Stimulated activated CD8-positive, alpha-beta memory T cell treated with anti-CD3 and anti-CD28 coated beads, Interleukin-2, amount 100 ng/mL, for 48 hours (primary cell): ENCODE measurements around the gene IPO11.
"Not testable (repeated sequence)": the region's sequence is repeated elsewhere in the genome, so short reads cannot be mapped to it uniquely, and the experiment has no call there.

Experiments
- DNase-seq, 2 donors: peaks; one replicate each; pipeline ENCODE4 v3.0.0-alpha.2; 2020; ENCODE audit warnings: low read depth in 2 of 2

Gene IPO11

DNA sequence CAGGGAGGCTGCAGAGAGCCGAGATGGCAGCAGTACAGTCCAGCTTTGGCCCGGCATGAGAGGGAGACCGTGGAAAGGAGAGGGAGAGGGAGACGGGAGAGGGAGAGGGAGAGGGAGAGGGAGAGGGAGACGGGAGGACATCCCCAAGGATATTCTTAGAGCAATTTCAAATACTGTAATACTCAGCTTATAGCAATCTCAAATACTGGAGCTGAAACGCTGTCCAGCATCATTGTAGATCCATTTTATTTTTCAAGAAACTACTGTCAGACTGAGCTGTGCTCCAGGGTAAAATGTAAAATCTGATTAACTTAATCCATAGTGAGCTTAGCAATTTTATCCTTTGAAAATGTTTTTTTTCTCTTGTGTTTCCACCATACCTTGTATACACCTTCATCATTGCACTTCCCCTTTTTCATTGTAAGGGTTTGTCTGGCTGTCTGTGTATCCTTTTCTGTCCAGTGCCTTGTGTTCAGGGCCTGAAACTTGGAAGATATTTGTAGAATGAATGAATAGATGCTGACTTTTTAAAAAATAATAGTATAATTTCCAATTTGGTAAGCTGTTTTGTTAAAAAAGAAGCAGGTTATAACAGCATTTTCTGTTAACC is 102.1 kb downstream of the IPO11 start:
- no peak for DNase-seq

DNA sequence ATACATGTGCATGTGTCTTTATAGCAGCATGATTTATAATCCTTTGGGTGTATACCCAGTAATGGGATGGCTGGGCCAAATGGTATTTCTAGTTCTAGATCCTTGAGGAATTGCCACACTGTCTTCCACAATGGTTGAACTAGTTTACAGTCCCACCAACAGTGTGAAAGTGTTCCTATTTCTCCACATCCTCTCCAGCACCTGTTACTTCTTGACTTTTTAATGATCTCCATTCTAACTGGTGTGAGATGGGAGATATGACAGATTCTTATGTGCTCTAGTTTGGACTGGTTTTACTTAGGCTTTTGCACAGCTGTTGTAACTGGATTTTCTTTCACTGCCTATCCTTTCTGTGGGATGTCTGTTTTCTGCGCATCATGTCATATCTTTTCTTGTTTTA is 108.2 kb downstream of the IPO11 start:
- not testable (repeated sequence) for DNase-seq

DNA sequence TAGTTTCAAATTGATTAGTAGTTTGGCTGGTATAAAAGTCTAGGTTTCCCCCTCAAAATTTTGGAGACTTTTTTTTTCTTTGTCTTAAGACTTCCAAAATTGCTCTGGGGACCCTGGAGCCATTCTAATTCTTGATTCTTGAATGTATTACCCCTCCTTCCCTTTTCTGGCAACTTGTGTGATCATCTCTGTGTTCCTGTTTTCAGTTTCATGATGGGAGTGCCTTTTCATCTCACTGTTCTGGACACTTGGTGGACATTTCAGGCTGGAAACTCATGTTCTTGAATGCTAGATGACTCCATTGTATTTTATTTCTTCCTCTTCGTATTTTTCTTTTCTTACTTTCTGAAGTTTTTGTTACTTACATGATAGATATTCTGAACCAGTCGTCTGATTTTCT is 108.8 kb downstream of the IPO11 start:
- no peak for DNase-seq

DNA sequence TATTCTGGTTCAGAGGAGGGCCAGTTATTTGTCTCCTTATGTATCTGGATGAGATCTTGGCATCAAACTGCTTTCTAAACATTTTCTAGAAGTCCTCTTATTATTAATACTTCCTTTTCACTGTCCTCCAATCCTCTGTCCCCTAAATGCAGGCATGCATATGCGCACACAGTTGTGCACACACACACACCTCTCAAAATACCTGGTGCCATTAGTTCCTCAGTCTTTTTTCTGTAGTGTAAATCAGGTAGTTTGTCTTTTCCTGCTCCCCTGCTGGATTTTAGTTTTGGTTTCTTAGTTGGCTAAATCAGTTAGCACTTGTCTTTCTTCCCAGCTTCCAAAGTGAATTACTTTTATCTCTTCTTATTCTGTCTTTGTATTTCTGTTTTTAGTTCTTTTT is 110.2 kb downstream of the IPO11 start:
- no peak for DNase-seq

DNA sequence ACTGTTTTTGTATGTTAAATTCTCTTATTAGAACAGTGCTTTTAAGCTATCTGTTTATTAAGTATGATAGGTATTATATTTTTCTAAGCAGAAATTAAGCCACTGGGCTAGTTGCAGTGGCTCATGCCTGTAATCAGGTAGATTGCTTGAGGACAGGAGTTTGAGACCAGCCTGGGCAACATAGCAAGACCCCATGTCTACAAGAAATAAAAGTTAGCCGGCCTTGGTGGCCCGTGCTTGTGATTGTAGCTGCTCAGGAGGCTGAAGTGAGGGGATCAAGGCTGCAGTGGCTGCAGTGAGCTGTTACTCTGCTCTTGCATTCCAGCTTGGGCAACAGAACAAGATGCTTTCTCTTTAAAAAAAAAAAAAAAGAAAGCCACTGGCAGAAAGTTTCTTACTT is 121.0 kb downstream of the IPO11 start:
- no peak for DNase-seq

DNA sequence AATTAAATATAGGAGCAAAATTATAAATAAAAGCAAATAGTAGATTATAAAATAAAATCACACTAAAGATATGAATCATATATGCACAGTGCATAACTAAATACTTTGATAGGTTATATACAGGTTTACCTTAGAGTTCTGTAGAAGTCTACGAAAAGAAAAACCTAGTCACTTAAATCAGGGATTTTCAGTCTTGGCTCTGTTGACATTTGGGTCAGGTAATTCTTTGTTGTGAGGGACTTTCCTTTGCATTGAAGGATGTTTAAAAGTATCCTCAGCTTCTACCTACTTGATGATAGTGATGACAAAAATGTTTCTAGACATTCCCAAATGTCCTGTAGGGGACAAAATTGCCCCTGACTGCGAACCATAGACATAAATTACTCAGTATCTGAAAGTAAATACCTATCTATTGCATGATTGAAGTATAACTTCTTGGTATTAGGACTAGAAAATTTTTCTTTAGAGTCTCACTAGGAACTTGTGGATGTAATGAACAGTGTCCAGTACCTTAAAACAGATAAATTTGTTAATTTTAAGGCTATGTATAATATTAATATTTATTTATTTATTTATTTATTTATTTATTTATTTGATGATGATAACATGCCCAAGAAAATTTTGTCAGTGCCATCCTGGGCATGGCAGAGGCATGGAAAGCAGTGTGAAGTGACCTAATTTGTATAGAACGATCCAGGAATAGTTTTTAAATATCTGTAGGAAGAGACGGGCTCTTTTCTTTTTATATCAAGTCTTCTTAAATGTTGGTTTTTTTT is 122.1 kb downstream of the IPO11 start:
- DNase-seq, result no peak

DNA sequence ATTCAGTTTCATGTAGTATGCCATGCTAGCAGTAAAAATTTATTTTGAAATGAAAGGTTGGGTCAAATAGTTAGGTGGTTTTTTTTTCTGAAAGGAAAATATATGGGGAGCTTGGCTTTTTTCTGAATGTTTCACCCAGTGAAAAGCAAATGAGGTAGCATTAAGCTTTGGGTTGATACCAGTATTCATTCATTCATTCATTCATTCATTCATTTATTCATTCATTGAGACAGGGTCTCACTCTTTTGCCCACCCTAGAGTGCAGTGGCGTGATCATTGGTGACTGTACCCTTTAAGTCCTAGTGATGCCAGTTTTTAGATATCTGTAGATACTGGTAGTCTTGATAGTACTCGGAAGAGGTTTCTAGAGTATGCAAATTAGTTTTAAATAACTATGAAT is 123.7 kb downstream of the IPO11 start:
- DNase-seq, result no peak

DNA sequence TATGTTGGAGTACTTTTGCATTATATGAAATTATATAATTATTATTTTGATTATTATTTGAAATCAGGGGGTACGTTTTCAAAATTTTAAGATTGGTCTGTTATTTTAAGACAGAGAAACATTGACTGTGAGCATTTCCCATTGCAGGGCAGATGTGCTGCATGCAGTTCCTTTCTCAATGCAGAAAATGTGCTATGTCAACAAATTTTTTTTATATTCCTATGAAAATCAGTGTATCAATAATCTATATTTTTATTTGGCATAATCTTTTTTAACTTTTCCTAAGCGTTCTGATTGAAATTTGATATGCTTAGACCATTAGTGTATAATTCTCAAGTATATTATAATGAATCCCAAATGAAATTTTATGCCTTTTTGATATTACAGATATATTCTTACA is 124.2 kb downstream of the IPO11 start:
- DNase-seq, result no peak

DNA sequence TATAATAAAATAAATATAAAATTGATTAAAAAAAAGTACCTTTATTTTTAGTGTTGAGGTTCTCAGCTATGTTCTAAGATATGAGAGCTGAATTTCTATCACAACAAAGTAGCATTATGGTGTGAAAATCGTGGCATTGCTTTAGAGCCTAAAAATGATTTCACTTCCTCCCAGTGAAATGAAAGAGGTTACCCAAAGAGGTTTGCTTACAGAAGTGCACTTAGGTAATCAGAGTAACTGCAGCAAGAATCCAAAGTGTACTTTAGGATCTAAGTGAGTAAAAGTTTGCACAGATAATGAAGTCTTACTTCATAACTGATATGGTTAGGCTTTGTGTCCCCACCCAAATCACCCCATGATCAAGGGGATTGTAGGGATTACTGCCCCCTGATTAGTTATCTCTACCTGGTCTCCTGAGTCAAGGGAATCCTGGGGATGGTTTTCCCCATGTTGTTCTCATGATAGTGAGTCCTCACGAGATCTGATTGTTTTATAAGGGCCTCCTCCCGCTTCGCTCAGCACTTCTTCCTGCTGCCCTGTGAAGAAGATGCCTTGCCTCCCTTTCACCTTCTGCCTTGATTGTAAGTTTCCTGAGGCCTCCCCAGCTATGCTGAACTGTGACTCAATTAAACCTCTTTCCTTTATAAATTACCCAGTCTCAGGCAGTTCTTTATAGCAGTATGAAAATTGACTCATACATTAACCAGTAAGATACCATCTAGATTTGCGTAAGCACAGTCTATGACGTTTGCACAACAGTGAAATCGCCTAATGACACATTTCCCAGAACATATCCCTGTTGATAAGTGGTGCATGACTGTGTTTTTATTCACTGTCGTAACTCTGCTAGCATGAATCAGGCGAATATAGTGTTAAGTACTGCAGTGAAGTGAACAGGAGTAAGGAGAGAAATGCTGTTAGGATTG is 125.7 kb downstream of the IPO11 start:
- no peak for DNase-seq

DNA sequence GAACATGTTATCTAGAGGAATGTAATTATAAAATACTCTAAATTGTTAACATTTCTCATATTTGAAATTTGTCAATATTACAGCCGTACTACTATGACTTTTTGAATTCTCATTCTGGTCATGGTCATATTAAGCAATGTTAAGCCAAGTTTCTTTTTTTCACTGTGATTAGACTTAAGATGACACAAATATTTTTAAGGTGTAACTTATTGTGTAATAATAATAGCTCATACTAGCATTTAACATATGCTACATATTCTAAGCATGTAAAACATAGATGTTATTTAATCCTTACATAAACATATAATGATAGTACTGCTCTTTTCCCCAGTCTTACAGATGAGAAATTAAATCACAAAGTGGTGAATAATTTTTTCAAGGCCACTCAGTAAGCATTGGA is 130.2 kb downstream of the IPO11 start:
- no peak for DNase-seq

DNA sequence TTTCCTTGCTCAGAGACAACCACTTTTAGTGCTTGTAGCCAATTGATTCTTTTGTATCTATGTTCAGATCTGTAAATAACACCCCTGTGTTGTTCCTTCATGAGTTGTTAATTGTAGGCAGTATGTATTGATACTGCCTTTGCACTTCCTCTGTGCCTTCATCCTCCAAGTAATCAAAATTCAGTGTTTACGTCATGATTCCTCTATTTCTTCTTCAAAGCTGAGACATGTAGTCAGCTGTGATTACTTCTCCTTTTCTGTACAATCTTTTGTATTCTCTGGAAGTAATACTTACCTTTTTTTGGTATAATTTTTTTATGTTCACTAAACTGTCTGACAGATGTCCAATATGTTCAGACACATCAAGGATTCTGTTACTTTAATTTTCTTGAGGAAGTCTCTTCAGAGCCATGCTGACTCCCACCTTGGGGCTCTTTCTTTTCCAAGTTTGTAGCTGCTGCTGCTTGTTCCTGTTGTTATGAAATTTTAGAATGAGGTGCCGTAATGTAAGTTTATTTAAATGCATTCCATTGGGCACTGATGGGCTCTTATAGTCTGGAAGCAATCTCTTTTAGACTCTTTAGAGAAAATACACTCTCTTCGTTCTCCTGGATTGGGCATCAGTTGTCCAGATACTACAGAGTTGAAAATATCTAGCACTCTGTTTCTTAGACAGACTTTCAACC is 135.5 kb downstream of the IPO11 start:
- no peak for DNase-seq

DNA sequence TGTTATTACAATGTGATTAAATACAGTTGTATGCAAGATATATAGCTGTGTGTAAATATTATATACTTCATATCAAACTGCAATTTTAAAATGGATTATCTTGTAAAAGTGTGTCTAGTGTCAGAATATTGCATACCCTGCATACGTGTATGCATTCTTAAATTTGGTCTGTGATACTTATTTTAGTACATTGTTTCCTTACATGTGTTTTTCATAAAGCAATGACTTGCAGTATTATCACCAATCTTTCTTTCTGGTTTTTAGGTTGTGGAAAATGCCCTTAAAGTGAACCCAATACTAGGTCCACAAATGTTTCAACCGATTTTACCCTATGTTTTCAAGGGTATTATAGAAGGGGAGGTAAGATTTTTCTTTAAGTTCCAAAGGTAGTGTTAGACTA is 137.5 kb downstream of the IPO11 start:
- no peak for DNase-seq

DNA sequence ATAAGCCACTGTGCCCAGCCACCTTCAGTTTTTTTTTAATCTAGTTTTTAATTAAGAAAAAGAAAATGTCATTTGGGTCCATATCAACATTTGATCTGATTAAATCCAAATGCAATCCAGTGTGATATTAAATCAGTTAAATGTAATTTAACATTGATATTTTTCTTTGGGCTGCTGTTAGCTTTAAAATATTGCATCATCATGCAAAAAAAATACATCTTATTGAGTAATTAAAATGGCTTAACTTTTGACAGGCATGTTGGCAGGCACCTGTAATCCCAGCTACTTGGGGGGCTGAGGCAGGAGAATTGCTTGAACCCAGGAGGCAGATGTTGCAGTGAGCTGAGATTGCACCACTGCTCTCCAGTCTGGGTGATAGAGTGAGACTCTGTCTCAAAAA is 143.4 kb downstream of the IPO11 start:
- no peak for DNase-seq

DNA sequence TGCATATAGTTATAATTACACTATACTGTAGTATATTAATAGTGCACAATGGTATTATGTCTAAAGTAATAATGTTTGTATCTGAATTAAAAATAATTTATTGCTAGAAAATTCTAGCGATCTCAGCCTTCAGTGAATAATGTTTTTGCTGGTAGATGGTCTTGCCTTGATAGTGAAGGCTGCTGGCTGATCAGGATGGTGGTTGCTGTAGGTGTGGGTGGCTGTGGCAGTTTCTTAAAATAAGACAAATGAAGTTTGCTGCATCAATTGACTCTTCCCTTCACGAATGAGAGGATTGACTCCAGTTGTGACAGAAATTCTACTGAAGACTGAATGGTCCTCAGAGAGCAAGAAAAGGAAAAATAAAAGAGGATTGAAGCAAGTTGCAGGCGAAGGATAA is 146.4 kb downstream of the IPO11 start:
- no peak for DNase-seq

DNA sequence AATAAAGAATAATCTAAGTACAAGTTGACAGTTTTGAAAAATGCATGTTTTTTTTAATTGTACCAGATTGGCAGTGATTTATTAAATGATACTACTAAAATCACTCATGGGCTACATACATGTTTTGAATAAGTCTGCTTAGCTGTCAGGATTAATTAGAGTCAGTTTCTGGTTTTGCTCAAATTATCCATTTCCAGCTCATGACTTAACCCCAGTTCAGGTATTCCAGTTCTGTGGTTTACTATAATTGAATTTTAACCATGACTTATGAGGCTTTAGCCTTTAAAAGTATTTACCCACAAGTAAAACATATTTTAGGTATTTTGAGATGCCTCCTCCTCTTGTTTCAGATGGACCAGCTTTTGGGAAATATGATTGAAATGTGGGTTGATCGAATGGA is 148.2 kb downstream of the IPO11 start:
- DNase-seq, result no peak

DNA sequence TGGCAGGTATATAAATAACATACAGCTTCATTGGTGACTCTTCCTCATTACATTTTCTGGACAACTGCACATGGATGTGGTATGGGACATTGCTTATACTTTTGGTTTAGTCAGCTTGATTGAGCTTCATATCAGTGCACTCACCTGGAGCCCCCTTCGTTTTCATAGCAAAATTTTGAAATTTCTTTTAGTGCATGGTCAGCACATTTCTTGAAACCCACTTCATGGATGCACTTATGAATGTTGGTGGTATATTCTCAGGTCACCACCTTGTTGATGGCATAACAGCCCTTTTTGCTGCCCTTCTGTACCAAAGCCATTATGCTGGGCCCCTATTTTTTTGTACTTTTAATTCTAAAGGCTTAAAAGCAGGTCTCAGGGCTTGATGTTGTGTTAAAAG is 149.3 kb downstream of the IPO11 start:
- no peak for DNase-seq

DNA sequence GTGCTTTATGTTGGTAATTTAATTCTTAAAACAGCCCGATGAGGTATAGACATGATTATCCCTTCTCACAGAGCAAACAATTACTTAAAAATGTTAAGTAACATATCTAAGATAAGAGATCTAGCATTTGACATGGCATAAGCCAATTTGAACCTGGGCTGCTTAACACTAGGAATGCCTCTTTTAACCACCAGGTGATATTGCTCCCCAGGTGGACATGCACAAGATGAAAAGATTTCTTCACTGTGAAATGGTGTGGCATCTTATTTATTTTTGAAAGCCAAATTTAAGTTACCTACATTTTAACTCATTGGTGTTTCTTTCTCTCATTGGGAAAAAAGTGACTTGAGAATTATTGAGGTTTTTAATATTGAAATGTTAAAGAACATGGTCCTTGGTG is 150.3 kb downstream of the IPO11 start:
- DNase-seq, result no peak

DNA sequence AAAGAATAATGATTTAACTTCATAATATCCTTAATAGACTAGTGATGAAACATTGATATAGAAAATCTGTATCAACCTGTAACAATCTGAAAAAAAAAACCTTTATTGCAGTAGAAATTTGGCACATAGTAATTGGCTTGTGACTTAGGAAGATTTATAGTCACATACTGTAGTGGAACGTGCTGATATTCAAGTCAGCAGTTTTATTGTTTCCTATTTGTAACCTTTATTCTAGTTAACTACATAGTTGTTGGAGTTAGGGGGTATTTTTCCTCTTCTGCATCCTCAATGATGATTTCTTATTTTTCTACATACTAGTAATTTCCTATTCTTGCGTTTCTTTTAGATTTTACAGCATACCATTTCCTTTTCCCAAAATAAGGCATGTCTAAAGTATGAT is 151.5 kb downstream of the IPO11 start:
- DNase-seq, result no peak

DNA sequence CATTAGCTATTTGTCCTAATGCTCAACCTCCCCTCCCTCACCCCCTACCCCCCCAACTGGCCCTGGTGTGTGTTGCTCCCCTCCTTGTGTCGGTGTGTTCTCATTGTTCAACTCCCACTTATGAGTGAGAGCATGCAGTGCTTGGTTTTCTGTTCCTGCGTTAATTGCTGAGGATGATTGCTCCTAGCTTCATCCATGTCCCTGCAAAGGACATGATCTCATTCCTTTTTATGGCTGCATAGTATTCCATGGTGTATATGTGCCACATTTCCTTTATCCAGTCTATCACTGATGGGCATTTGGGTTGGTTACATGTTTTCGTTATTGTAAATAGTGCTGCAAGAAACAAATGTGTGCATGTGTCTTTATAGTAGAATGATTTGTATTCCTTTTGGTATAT is 153.2 kb downstream of the IPO11 start:
- DNase-seq, result not testable (repeated sequence)

DNA sequence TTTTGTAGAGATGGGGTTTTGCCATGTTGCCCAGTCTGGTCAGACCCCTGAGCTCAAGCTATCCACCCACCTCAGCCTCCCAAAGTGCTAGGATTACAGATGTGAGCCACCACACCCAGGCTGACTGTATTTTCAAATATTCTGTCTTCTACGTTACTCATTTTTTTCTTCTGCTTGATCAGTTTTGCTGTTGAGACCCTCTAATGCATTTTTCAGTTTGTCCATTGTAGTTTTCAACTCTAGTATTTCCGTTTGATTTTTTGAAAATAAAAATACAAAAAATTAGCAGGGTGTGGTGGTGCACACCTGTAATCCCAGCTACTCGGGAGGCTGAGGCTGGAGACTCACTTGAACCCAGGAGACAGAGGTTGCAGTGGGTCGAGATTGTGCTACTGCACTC is 155.6 kb downstream of the IPO11 start:
- no peak for DNase-seq

DNA sequence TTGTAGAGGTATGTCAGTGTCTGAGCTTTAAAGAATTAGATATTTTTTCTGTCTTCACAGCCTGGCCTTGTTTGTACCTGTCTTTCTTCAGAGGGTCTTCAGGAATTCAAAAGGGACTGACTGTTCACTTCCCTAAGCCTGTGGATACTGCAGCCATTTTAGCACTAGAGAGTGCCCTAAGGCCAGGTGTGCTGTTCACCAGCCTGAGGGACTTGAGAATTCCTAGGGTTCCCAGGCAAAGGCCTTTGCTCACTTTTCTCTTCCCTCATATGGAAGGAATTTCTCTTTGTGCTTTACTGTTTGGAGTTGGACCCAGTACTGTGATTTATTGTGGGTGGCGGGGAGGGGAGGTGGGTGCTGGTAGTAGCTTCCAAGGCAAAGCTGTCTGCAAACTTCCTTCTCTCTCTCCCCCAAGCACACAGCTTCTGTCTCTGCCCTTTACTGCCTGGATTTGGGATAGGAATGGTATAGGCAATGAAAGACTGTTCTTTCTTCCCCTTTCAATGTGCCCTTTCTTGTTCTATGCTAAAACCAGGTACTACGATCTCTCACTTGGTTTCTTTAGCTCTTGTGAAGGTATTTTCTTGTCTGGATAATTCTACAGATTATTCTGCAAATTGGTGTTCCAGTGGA is 156.4 kb downstream of the IPO11 start:
- no peak for DNase-seq

DNA sequence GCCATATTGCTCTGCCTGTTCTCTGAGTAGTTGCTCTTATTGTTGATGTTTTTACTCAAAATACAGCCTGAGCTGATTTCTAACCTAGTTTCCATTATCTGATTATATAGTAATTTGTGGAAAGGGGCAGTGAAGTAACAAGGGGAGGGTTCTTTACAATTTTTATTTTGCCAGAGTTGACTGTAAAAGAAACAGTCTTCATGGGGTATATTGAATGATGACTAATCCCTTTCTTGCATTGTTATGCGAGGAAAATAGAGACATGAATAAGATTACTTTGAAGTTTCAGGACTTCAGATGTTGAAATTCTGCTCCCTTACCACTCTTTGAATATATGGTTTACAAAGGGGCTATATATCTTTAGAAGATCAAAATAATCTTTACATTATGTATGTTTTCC is 156.9 kb downstream of the IPO11 start:
- DNase-seq, result no peak
